Inferior parietal cortex (tissue), 1 donor: ENCODE results near the gene GAGE12G.
"Not testable (repeated sequence)": the region's sequence is repeated elsewhere in the genome, so short reads cannot be mapped to it uniquely, and the experiment has no call there.

Experiments
- DNase-seq: peaks from one replicate; pipeline ENCODE4 v3.0.0-alpha.2; 2016; ENCODE audit errors: extremely low spot score

The GAGE12G gene

GRCh38 chrX:49570100-49570499, at the start of gene GAGE12G:
GAGE12G (plus strand) TSS chrX:49570400; CDS start chrX:49571555, 1,155 bp downstream.
- DNase-seq, result not testable (repeated sequence)

DNA sequence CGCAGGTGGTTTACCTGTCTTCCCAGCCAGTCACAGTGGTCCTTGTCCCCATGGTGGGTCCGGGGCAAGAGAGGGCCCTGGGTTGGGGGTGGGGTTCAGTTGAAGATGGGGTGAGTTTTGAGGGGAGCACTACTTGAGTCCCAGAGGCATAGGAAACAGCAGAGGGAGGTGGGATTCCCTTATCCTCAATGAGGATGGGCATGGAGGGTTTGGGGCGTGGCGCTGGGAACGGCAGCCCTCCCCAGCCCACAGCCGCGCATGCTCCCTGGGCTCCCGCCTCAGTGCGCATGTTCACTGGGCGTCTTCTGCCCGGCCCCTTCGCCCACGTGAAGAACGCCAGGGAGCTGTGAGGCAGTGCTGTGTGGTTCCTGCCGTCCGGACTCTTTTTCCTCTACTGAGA, 38.3 kb upstream of the GAGE12G start, which contains the start of gene GAGE12C:
Gene GAGE12C (plus strand): TSS at position 301 of the 400 bp plus-strand sequence. CDS start 1,155 bp downstream, outside the sequence.
- DNase-seq, result not testable (repeated sequence)

- DNase-seq, result not testable (repeated sequence)
Observed at GRCh38 chrX:49541433-49541832, 28.8 kb upstream of the GAGE12G start, which contains the start of gene GAGE12D. GAGE12D (plus strand) TSS chrX:49541733; CDS start chrX:49542888, 1,155 bp downstream.

DNA sequence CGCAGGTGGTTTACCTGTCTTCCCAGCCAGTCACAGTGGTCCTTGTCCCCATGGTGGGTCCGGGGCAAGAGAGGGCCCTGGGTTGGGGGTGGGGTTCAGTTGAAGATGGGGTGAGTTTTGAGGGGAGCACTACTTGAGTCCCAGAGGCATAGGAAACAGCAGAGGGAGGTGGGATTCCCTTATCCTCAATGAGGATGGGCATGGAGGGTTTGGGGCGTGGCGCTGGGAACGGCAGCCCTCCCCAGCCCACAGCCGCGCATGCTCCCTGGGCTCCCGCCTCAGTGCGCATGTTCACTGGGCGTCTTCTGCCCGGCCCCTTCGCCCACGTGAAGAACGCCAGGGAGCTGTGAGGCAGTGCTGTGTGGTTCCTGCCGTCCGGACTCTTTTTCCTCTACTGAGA, 19.2 kb upstream of the GAGE12G start, which contains the start of gene GAGE12E:
Gene GAGE12E (plus strand): TSS at position 301 of the 400 bp plus-strand sequence. CDS start 1,155 bp downstream, outside the sequence.
- DNase-seq, result not testable (repeated sequence)

- not testable (repeated sequence) for DNase-seq
Observed at GRCh38 chrX:49560542-49560941, 9.7 kb upstream of the GAGE12G start, which contains the start of gene GAGE12F. GAGE12F (plus strand) TSS chrX:49560842; CDS start chrX:49561997, 1,155 bp downstream.

DNA sequence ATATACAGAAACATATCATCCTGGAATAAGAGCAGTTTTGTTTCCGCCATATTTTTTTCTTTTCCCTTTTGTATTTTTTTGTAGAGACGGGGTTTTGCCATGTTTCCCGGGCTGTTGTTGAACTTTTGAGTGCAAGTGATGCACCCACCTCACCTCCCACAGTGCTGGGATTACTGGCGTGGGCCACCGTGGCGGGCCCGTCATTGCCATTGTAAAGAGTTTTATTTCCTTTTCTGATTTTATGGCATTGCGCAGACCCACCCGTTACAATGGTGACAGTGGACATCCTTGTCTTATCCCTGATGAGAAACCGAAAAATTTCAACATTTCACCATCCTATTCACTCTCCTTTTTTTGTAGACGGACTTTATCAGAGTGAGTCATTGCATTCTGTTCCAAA, 1.5 kb upstream of the GAGE12G start:
- DNase-seq, result not testable (repeated sequence)

GRCh38 chrX:49569152-49569551, 1.0 kb upstream of the GAGE12G start:
- DNase-seq, result not testable (repeated sequence)

DNA sequence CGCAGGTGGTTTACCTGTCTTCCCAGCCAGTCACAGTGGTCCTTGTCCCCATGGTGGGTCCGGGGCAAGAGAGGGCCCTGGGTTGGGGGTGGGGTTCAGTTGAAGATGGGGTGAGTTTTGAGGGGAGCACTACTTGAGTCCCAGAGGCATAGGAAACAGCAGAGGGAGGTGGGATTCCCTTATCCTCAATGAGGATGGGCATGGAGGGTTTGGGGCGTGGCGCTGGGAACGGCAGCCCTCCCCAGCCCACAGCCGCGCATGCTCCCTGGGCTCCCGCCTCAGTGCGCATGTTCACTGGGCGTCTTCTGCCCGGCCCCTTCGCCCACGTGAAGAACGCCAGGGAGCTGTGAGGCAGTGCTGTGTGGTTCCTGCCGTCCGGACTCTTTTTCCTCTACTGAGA, 9.4 kb downstream of the GAGE12G start, which contains the start of gene GAGE12H:
Gene GAGE12H (plus strand): TSS at position 301 of the 400 bp plus-strand sequence. CDS start 1,155 bp downstream, outside the sequence.
- DNase-seq, result not testable (repeated sequence)

- not testable (repeated sequence) for DNase-seq
Observed at GRCh38 chrX:49589196-49589595, 19.0 kb downstream of the GAGE12G start, which contains the start of gene GAGE2A. GAGE2A (plus strand) TSS chrX:49589496; CDS start chrX:49590651, 1,155 bp downstream.

GRCh38 chrX:49589769-49590478, 19.7 kb downstream of the GAGE12G start:
- DNase-seq, result not testable (repeated sequence)

GRCh38 chrX:49590488-49590887, 20.3 kb downstream of the GAGE12G start:
- DNase-seq, result not testable (repeated sequence)

GRCh38 chrX:49598720-49599119, 28.5 kb downstream of the GAGE12G start, which contains the start of gene GAGE1:
GAGE1 (plus strand) TSS chrX:49599020; CDS start chrX:49600175, 1,155 bp downstream.
- not testable (repeated sequence) for DNase-seq

- DNase-seq, result no peak
Observed at GRCh38 chrX:49610718-49611310, 40.6 kb downstream of the GAGE12G start.

DNA sequence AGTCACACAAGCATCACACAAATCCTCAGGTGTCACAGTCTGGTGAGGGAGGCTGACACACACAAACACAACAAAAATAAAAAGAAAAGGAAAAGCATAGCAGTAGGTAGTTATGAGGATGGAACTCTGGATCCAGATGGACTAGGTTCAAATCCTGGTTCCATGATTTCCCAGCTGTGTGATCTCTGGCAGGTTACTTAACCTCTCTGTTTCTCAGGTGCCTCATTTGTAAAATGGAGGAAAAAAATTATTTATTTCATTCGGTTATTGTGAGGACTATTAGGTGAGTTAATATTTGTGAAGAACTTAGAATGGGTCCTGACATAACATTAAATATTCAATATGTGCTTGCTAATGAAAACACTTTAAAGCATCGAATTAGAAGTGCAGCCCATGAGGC, 48.4 kb downstream of the GAGE12G start:
- no peak for DNase-seq
